Keratinocyte (primary cell): ENCODE data around the gene PIK3AP1. TPM values are rescaled to one million over a fixed set of nuclear protein-coding genes. Genes with fewer than 3 reads are reported as not detected.

ENCODE experiments used
- DNase-seq: peaks from one replicate; pipeline ENCODE4 v3.0.0-alpha.2; 2011; ENCODE audit warnings: low read depth, missing footprints, low spot score
- FAIRE-seq: peaks from 2 replicates; lab custom pipeline; 2011; peaks lifted over from hg19 to GRCh38; lab: Jason Lieb, UNC
- H2AFZ ChIP-seq: 2 replicates; pipeline ENCODE4 v1.6.0; 2012; ENCODE audit warnings: low read length, control low read depth, inconsistent platforms; ENCODE audit not compliant: control insufficient read depth
- H3K27ac ChIP-seq: 2 replicates; pipeline ENCODE4 v1.5.1; 2011; ENCODE audit warnings: low read length; ENCODE audit not compliant: control insufficient read depth, insufficient read depth
- H3K27me3 ChIP-seq: 3 replicates; pipeline ENCODE4 v1.6.0; 2011; ENCODE audit warnings: low read length; ENCODE audit not compliant: control insufficient read depth, insufficient read depth; ENCODE audit errors: extremely low read depth
- H3K36me3 ChIP-seq, 2 experiments: 2 replicates in 1 of 2; 3 replicates in 1 of 2; pipeline ENCODE4 v1.5.1; 2011; ENCODE audit warnings: low read length in 2 of 2, mild to moderate bottlenecking in 1 of 2; ENCODE audit not compliant: control insufficient read depth in 2 of 2, insufficient read depth in 2 of 2; ENCODE audit errors: extremely low read depth in 1 of 2
- H3K4me1 ChIP-seq: 3 replicates; pipeline ENCODE4 v1.5.1; 2011; ENCODE audit warnings: low read length; ENCODE audit not compliant: control insufficient read depth, insufficient read depth; ENCODE audit errors: extremely low read depth
- H3K4me2 ChIP-seq: 3 replicates; pipeline ENCODE4 v1.6.0; 2011; ENCODE audit warnings: low read depth, low read length; ENCODE audit not compliant: control insufficient read depth, insufficient read depth; ENCODE audit errors: extremely low read depth
- H3K4me3 ChIP-seq, 3 experiments: fragments of 200-600 bp in 1 of 3; sonication (generic) in 1 of 3; 2 replicates in 2 of 3; 3 replicates in 1 of 3; pipeline ENCODE4 v1.5.1; 2011 to 2016; ENCODE audit warnings: low read length in 3 of 3, mild to moderate bottlenecking in 3 of 3, control low read depth in 2 of 3, inconsistent platforms in 1 of 3, low read depth in 1 of 3, mixed read lengths in 1 of 3, mixed run types in 1 of 3, moderate library complexity in 1 of 3; ENCODE audit not compliant: control insufficient read depth in 2 of 3, insufficient read depth in 2 of 3; ENCODE audit errors: extremely low read depth in 1 of 3
- H3K79me2 ChIP-seq: 2 replicates; pipeline ENCODE4 v1.6.0; 2012; ENCODE audit warnings: low read length; ENCODE audit not compliant: control insufficient read depth, insufficient read depth
- H3K9ac ChIP-seq: 3 replicates; pipeline ENCODE4 v1.6.0; 2011; ENCODE audit warnings: low read length; ENCODE audit not compliant: control insufficient read depth, insufficient read depth; ENCODE audit errors: extremely low read depth
- H3K9me1 ChIP-seq: 3 replicates; pipeline ENCODE4 v1.6.0; 2011; ENCODE audit warnings: low read length; ENCODE audit not compliant: control insufficient read depth, insufficient read depth; ENCODE audit errors: extremely low read depth
- H3K9me3 ChIP-seq: 2 replicates; pipeline ENCODE4 v1.5.1; 2012; ENCODE audit warnings: low read depth, low read length; ENCODE audit not compliant: control insufficient read depth
- H4K20me1 ChIP-seq: 3 replicates; pipeline ENCODE4 v1.6.0; 2011; ENCODE audit warnings: low read length; ENCODE audit not compliant: control insufficient read depth, insufficient read depth; ENCODE audit errors: extremely low read depth
- CTCF ChIP-seq, 3 experiments: IDR thresholded peaks in 1 of 3; conservative IDR thresholded peaks in 1 of 3; optimal IDR thresholded peaks in 1 of 3; 2 replicates in 2 of 3; 3 replicates in 1 of 3; pipeline versions ENCODE3 to v1.5.1; 2011; ENCODE audit warnings: low read length in 3 of 3, mild to moderate bottlenecking in 3 of 3, moderate library complexity in 2 of 3, control low read depth in 1 of 3, inconsistent platforms in 1 of 3; ENCODE audit not compliant: insufficient read depth in 2 of 3; ENCODE audit errors: extremely low read depth in 1 of 3
- EZH2 ChIP-seq: IDR thresholded peaks from one replicate; pipeline ENCODE4 v1.6.1; 2012; ENCODE audit warnings: inconsistent platforms, mild to moderate bottlenecking, low read length, moderate library complexity
- dilution Hi-C: fragments of 300-500 bp; cut with MboI; formaldehyde crosslinking; loops from one replicate; pipeline ENCODE4 v1.7.0; 2020; ENCODE audit warnings: low sequenced_read_pairs; ENCODE audit not compliant: extremely low pct_ligation_motif_present
- polyA plus RNA-seq, 5 experiments: library from polyadenylated mRNA; depleted of rRNA in 3 of 5; stranded (reverse) in 3 of 5; stranded (forward) in 1 of 5; unstranded in 1 of 5; fragments of >200 nt; gene quantifications; 1 replicate in 1 of 5; 2 replicates in 3 of 5; 3 replicates in 1 of 5; pipeline versions ENCODE4 v1.2.1 to v1.2.3, GENCODE V29; 2011 to 2012; ENCODE audit warnings: missing spikeins in 2 of 5, low read depth in 1 of 5, low replicate concordance in 1 of 5

PIK3AP1 gene
- polyA plus RNA-seq, 1 donor (not counting 4 experiments of a cell fraction or from before 2014, with no cell fraction given) = not detected

GRCh38 chr10:96678725-96679124, 41.6 kb downstream of the PIK3AP1 start:
- no peaks in the 10 kb centered on the region for H3K9me1 ChIP-seq
- FAIRE-seq (no peak), DNase-seq (no peak)
- no peak overlapping the region for H2AFZ ChIP-seq
- no peak for TF ChIP-seq CTCF (optimal IDR thresholded peaks at IDR 0.05 in 1 of 3, IDR thresholded peaks at IDR 0.05 in 1 of 3, conservative IDR thresholded peaks at IDR 0.05 in 1 of 3; ENCODE audit: extremely low read depth in 1 of 3, insufficient read depth in 2 of 3, low read length in 3 of 3)
- no peak for TF ChIP-seq EZH2
- H3K27me3 ChIP-seq = no peaks in the 10 kb centered on the region
- no peak overlapping the region for H3K4me2 ChIP-seq
- no peak overlapping the region for H3K27ac ChIP-seq
- no peaks in the 10 kb centered on the region for H4K20me1 ChIP-seq
- no peaks in the 10 kb centered on the region for H3K9me3 ChIP-seq
- no peak overlapping the region for H3K4me3 ChIP-seq
- H3K79me2 ChIP-seq = no peaks in the 10 kb centered on the region
- H3K4me1 ChIP-seq = no peaks in the 10 kb centered on the region
- dilution Hi-C loops = no loop called here
- H3K36me3 ChIP-seq = no peaks in the 10 kb centered on the region
- H3K9ac ChIP-seq = no peak overlapping the region

- Histone ChIP-seq H3K9me1 (no peaks in the 10 kb centered on the region), H3K79me2 (no peaks in the 10 kb centered on the region), H3K27me3 (no peaks in the 10 kb centered on the region), H3K27ac (no peak overlapping the region), H3K36me3 (no peaks in the 10 kb centered on the region), H3K9ac (no peak overlapping the region), H4K20me1 (no peaks in the 10 kb centered on the region), H3K4me2 (no peak overlapping the region), H2AFZ (no peak overlapping the region), H3K4me3 (no peak overlapping the region), H3K9me3 (no peaks in the 10 kb centered on the region), H3K4me1 (no peaks in the 10 kb centered on the region)
- TF ChIP-seq EZH2 (no peak), CTCF (optimal IDR thresholded peaks at IDR 0.05 in 1 of 3, IDR thresholded peaks at IDR 0.05 in 1 of 3, conservative IDR thresholded peaks at IDR 0.05 in 1 of 3; ENCODE audit: extremely low read depth in 1 of 3, insufficient read depth in 2 of 3, low read length in 3 of 3) (no peak)
- dilution Hi-C loops = no loop called here
- FAIRE-seq = no peak
- DNase-seq = no peak
Observed at GRCh38 chr10:96676272-96677112, 43.8 kb downstream of the PIK3AP1 start.
